SK-N-SH (cell line): ENCODE measurements around the gene ATCAY. TPM values are rescaled to one million over a fixed set of nuclear protein-coding genes. Genes with fewer than 3 reads are reported as not detected.

Experiments
- CTCF ChIA-PET: fragments of 300-600, 350-600 bp; formaldehyde crosslinking; extraction: SDS; loops from one replicate; lab custom pipeline; 2021; lab: Yijun Ruan, JAX
- POLR2A ChIA-PET: fragments of 350-600 bp; sonication (Branson Sonifier 250); formaldehyde crosslinking; extraction: SDS; loops from one replicate; lab custom pipeline; 2020; ENCODE audit warnings: antibody characterized with exemption, inconsistent platforms; lab: Yijun Ruan, JAX
- DNase-seq: peaks from one replicate; pipeline ENCODE4 v3.0.0; 2012
- H2AFZ ChIP-seq: fragments of 200-600 bp; sonication (generic); 2 replicates; pipeline ENCODE4 v1.8.1; 2016; ENCODE audit warnings: antibody characterized with exemption, mild to moderate bottlenecking, low read depth
- H3F3A ChIP-seq: fragments of 200-600 bp; sonication (generic); replicated peaks from 2 replicates; pipeline ENCODE3; 2016; ENCODE audit warnings: antibody characterized with exemption, mild to moderate bottlenecking; ENCODE audit not compliant: insufficient read depth
- H3K27ac ChIP-seq, 2 experiments: fragments of 200-500 bp in 1 of 2; fragments of 200-600 bp in 1 of 2; sonication (Bioruptor generic) in 1 of 2; sonication (generic), shearing (Covaris generic) in 1 of 2; 2 replicates each; pipeline versions ENCODE4 v1.5.1 to v1.6.1; 2014 to 2016; ENCODE audit warnings: low read depth in 2 of 2, inconsistent platforms in 1 of 2, low read length in 1 of 2, mild to moderate bottlenecking in 1 of 2, mixed read lengths in 1 of 2
- H3K27me3 ChIP-seq: fragments of 200-600 bp; sonication (generic), shearing (Covaris generic); 2 replicates; pipeline ENCODE4 v1.6.1; 2016; ENCODE audit warnings: mixed run types; ENCODE audit not compliant: insufficient read depth
- H3K36me3 ChIP-seq, 2 experiments: fragments of 200-500 bp in 1 of 2; fragments of 200-600 bp in 1 of 2; sonication (Bioruptor generic) in 1 of 2; sonication (generic) in 1 of 2; replicated peaks in 1 of 2; 2 replicates each; pipeline versions ENCODE3 to v1.5.1; 2014 to 2016; ENCODE audit warnings: low read length in 1 of 2, mild to moderate bottlenecking in 1 of 2; ENCODE audit not compliant: insufficient read depth in 2 of 2, control insufficient read depth in 1 of 2
- H3K4me1 ChIP-seq, 2 experiments: fragments of 200-500 bp in 1 of 2; fragments of 200-600 bp in 1 of 2; sonication (Bioruptor generic) in 1 of 2; sonication (generic), shearing (Covaris generic) in 1 of 2; 2 replicates each; pipeline versions ENCODE4 v1.5.1 to v1.6.1; 2014 to 2016; ENCODE audit warnings: low read depth in 1 of 2, low read length in 1 of 2, mixed run types in 1 of 2; ENCODE audit not compliant: insufficient read depth in 2 of 2, control insufficient read depth in 1 of 2
- H3K4me2 ChIP-seq: fragments of 200-600 bp; sonication (generic), shearing (Covaris generic); 2 replicates; pipeline ENCODE4 v1.6.1; 2017; ENCODE audit warnings: mixed run types
- H3K4me3 ChIP-seq, 2 experiments: fragments of 200-500 bp in 1 of 2; fragments of 200-600 bp in 1 of 2; sonication (Bioruptor generic) in 1 of 2; sonication (generic), shearing (Covaris generic) in 1 of 2; 2 replicates each; pipeline versions ENCODE4 v1.5.1 to v1.8.1; 2014 to 2016; ENCODE audit warnings: low read depth in 2 of 2, inconsistent platforms in 1 of 2, low read length in 1 of 2, mild to moderate bottlenecking in 1 of 2, mixed read lengths in 1 of 2, moderate library complexity in 1 of 2
- H3K79me2 ChIP-seq: fragments of 200-600 bp; sonication (generic); 2 replicates; pipeline ENCODE4 v1.8.1; 2017; ENCODE audit warnings: mild to moderate bottlenecking; ENCODE audit not compliant: insufficient read depth
- H3K9ac ChIP-seq: fragments of 200-600 bp; sonication (generic); 2 replicates; pipeline ENCODE4 v1.6.1; 2017; ENCODE audit warnings: mixed run types
- H3K9me2 ChIP-seq: fragments of 200-600 bp; sonication (generic); 2 replicates; pipeline ENCODE4 v1.6.1; 2017; ENCODE audit warnings: mixed run types
- H3K9me3 ChIP-seq: fragments of 200-600 bp; sonication (generic); 2 replicates; pipeline ENCODE4 v1.6.1; 2017; ENCODE audit warnings: mixed run types, mild to moderate bottlenecking, moderate library complexity
- H4K20me1 ChIP-seq: fragments of 200-600 bp; sonication (generic); 2 replicates; pipeline ENCODE4 v1.6.1; 2017; ENCODE audit warnings: mild to moderate bottlenecking, mixed run types; ENCODE audit not compliant: insufficient read depth
- CTCF ChIP-seq: fragments of 200-600 bp; sonication (generic); IDR thresholded peaks from 2 replicates; pipeline ENCODE4 v1.6.1; 2017; ENCODE audit warnings: antibody characterized with exemption, mild to moderate bottlenecking, moderate library complexity
- ELF1 ChIP-seq: IDR thresholded peaks from 2 replicates; pipeline ENCODE4 v1.4.0; 2012
- EP300 ChIP-seq, 2 experiments: IDR thresholded peaks; 2 replicates each; pipeline versions ENCODE4 v1.4.0 to v1.6.1; 2012; ENCODE audit warnings: borderline replicate concordance in 1 of 2, low read depth in 1 of 2, low read length in 1 of 2
- EZH2phosphoT487 ChIP-seq: fragments of 200-600 bp; sonication (generic); IDR thresholded peaks from 2 replicates; pipeline ENCODE4 v1.6.1; 2017; ENCODE audit warnings: low read depth, mixed run types, mild to moderate bottlenecking, antibody characterized with exemption, moderate library complexity, borderline replicate concordance
- FOSL2 ChIP-seq: IDR thresholded peaks from 2 replicates; pipeline ENCODE4 v1.4.0; 2012; ENCODE audit warnings: low read depth, mild to moderate bottlenecking, moderate library complexity, borderline replicate concordance
- FOXJ3 ChIP-seq: sonication (generic); formaldehyde crosslinking; IDR thresholded peaks from 2 replicates; pipeline ENCODE4 v1.5.1; 2020; ENCODE audit warnings: mild to moderate bottlenecking, missing genetic modification reagents
- FOXM1 ChIP-seq: IDR thresholded peaks from 2 replicates; pipeline ENCODE4 v1.4.0; 2012; ENCODE audit warnings: low read depth, mild to moderate bottlenecking
- GATA2 ChIP-seq: sonication (generic); formaldehyde crosslinking; IDR thresholded peaks from 2 replicates; pipeline ENCODE4 v1.5.0; 2020; ENCODE audit warnings: mild to moderate bottlenecking, missing genetic modification reagents
- RAD21 ChIP-seq: IDR thresholded peaks from 2 replicates; pipeline ENCODE4 v1.6.1; 2012; ENCODE audit warnings: mild to moderate bottlenecking, low read length
- RCOR1 ChIP-seq: fragments of 150-350 bp; IDR thresholded peaks from 2 replicates; pipeline ENCODE4 v1.6.1; 2017; ENCODE audit warnings: antibody characterized with exemption, low read length
- RFX5 ChIP-seq: IDR thresholded peaks from 2 replicates; pipeline ENCODE4 v1.6.1; 2012; ENCODE audit warnings: mild to moderate bottlenecking, improper control_type of control experiment, low read length
- RXRA ChIP-seq: IDR thresholded peaks from 2 replicates; pipeline ENCODE4 v1.4.0; 2012; ENCODE audit warnings: low read depth, mild to moderate bottlenecking, borderline replicate concordance
- SIN3A ChIP-seq: IDR thresholded peaks from 2 replicates; pipeline ENCODE4 v1.6.1; 2012; ENCODE audit warnings: low read depth, mild to moderate bottlenecking, low read length, moderate library complexity, borderline replicate concordance
- TAF1 ChIP-seq: IDR thresholded peaks from 2 replicates; pipeline ENCODE4 v1.6.1; 2012; ENCODE audit warnings: low read depth, mild to moderate bottlenecking, low read length, moderate library complexity, borderline replicate concordance
- TEAD4 ChIP-seq: IDR thresholded peaks from 2 replicates; pipeline ENCODE4 v1.4.0; 2012; ENCODE audit warnings: mild to moderate bottlenecking, borderline replicate concordance; ENCODE audit not compliant: insufficient read depth
- YY1 ChIP-seq: IDR thresholded peaks from 2 replicates; pipeline ENCODE4 v1.4.0; 2012; ENCODE audit warnings: low read depth, mild to moderate bottlenecking
- WGBS: methylation state at CpG from one replicate; pipeline ENCODE4 v1.1.6; 2017; ENCODE audit warnings: low lambda C conversion rate; 5-methylcytosine and 5-hydroxymethylcytosine counted together
- polyA plus RNA-seq, 3 experiments: library from polyadenylated mRNA; depleted of rRNA; stranded (reverse); fragments of >200 nt; gene quantifications; 2 replicates each; pipeline ENCODE4 v1.2.3, GENCODE V29; 2012
- TF ChIP-seq, protein P1 (sequence below): fragments of 150-350 bp; IDR thresholded peaks from 2 replicates; pipeline ENCODE4 v1.6.1; 2017; ENCODE audit warnings: antibody characterized with exemption, low read length, low read depth, borderline replicate concordance
- TF ChIP-seq, protein P2 (sequence below): IDR thresholded peaks from 2 replicates; pipeline ENCODE4 v1.4.0; 2012; ENCODE audit warnings: low read depth, borderline replicate concordance

ATCAY gene
- polyA plus RNA-seq, 1 of the 3 experiments (the other 2 are of a cell fraction) = 0.84 TPM

DNA sequence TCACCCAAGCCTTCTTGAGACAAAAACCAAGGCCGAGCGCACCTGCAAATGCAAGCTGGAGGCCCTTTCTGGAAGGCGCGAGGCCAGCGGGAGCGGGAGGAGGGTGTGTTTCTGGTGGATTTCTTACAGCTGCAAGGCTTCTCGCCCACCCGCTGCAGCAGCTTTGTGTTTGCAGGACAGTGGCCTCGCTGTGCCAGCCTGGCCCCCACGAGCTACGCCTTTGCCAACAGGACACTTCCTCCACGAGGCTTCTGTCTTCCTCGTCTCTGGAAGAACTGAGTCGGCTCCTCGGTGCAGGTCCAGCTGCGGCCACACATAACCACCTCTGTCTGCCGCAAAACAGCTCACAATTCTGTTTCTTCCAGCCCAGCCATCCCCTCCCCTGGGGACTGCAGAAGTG lies 10.1 kb downstream of the ATCAY start:
- Histone ChIP-seq H3K4me3 (no peak overlapping the region), H4K20me1 (no peaks in the 10 kb centered on the region), H3K36me3 (no peaks in the 10 kb centered on the region)
- TF ChIP-seq RFX5 (no peak), TEAD4 (no peak), FOXJ3 (CRISPR knock-in tag) (no peak), RXRA (no peak), SIN3A (no peak), FOSL2 (no peak), ELF1 (no peak), RCOR1 (no peak), GATA2 (CRISPR knock-in tag) (no peak), RAD21 (no peak), EP300 (IDR thresholded peaks at IDR 0.05; ENCODE audit: borderline replicate concordance in 1 of 2, low read depth in 1 of 2, low read length in 1 of 2) (no peak), CTCF (no peak), EZH2phosphoT487 (no peak), FOXM1 (no peak), TAF1 (no peak), YY1 (no peak)
- TF ChIP-seq, protein P1, sequence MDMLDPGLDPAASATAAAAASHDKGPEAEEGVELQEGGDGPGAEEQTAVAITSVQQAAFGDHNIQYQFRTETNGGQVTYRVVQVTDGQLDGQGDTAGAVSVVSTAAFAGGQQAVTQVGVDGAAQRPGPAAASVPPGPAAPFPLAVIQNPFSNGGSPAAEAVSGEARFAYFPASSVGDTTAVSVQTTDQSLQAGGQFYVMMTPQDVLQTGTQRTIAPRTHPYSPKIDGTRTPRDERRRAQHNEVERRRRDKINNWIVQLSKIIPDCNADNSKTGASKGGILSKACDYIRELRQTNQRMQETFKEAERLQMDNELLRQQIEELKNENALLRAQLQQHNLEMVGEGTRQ = no peak
- TF ChIP-seq, protein P2, sequence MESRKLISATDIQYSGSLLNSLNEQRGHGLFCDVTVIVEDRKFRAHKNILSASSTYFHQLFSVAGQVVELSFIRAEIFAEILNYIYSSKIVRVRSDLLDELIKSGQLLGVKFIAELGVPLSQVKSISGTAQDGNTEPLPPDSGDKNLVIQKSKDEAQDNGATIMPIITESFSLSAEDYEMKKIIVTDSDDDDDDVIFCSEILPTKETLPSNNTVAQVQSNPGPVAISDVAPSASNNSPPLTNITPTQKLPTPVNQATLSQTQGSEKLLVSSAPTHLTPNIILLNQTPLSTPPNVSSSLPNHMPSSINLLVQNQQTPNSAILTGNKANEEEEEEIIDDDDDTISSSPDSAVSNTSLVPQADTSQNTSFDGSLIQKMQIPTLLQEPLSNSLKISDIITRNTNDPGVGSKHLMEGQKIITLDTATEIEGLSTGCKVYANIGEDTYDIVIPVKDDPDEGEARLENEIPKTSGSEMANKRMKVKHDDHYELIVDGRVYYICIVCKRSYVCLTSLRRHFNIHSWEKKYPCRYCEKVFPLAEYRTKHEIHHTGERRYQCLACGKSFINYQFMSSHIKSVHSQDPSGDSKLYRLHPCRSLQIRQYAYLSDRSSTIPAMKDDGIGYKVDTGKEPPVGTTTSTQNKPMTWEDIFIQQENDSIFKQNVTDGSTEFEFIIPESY = no peak
- TF ChIP-seq, all 33 proteins: peak for 0
- Histone ChIP-seq H3K9me2 (no peaks in the 10 kb centered on the region), H3K9ac (no peak overlapping the region), H3K27me3 (no peaks in the 10 kb centered on the region; the same call in 1 of the 2 replicates), H3K4me1 (no peaks in the 10 kb centered on the region), H3K27ac (no peak overlapping the region), H3F3A (no peaks in the 10 kb centered on the region), H3K9me3 (no peaks in the 10 kb centered on the region), H3K79me2 (no peaks in the 10 kb centered on the region), H3K4me2 (no peak overlapping the region), H2AFZ (no peak overlapping the region)
- DNase-seq = no peak
- POLR2A ChIA-PET = interaction anchor here (0.9 to 1.2 kb wide), 2 partner anchors 10 to 81 kb away, joined by 3 to 5 read pairs; partner anchors contain the start of genes ATCAY and DAPK3
- WGBS = 79% methylated on average over 10 of the region's 17 CpGs
- CTCF ChIA-PET = interaction anchor here (0.8 kb wide), 1 partner anchor 68 kb away, joined by 3 read pairs; no protein-coding TSS in a partner anchor
